A172 (cell line): ENCODE results near the gene PHF14. TPM values are rescaled to one million over a fixed set of nuclear protein-coding genes. Genes with fewer than 3 reads are reported as not detected.

Experiments
- DNase-seq: peaks from one replicate; pipeline ENCODE4 v3.0.0-alpha.2; 2015; ENCODE audit warnings: low spot score
- total RNA-seq: library from RNA; depleted of rRNA; stranded (reverse); fragments of >200 nt; shearing (Covaris generic); gene quantifications from 2 replicates; pipeline ENCODE4 v1.2.3, GENCODE V29; 2014

PHF14 gene
- total RNA-seq, 1 experiment from 2014 or later: 73.8 TPM

GRCh38 chr7:11172835-11173234 lies 199.2 kb downstream of the PHF14 start:
- DNase-seq: no peak

- DNase-seq: no peak
These were observed 201.7 kb downstream of the PHF14 start for GRCh38 chr7:11175371-11175770.

GRCh38 chr7:11175887-11176286 lies 202.2 kb downstream of the PHF14 start:
- DNase-seq: no peak

- DNase-seq: no peak
These were observed 203.4 kb downstream of the PHF14 start for GRCh38 chr7:11176985-11177555.

- no peak for DNase-seq
These were observed 204.1 kb downstream of the PHF14 start for GRCh38 chr7:11177793-11178192.

- DNase-seq: no peak
These were observed 207.9 kb downstream of the PHF14 start for GRCh38 chr7:11181590-11181989.

GRCh38 chr7:11182736-11183135 lies 209.1 kb downstream of the PHF14 start:
- DNase-seq: no peak

- DNase-seq: no peak
These were observed 211.6 kb downstream of the PHF14 start for GRCh38 chr7:11185179-11185815.

- DNase-seq: no peak
These were observed 215.0 kb downstream of the PHF14 start for GRCh38 chr7:11188529-11189310.

- no peak for DNase-seq
These were observed 217.4 kb downstream of the PHF14 start for GRCh38 chr7:11191081-11191480.

GRCh38 chr7:11191574-11192220 lies 218.0 kb downstream of the PHF14 start:
- no peak for DNase-seq

- no peak for DNase-seq
These were observed 218.8 kb downstream of the PHF14 start for GRCh38 chr7:11192506-11192905.

- DNase-seq: no peak
These were observed 219.6 kb downstream of the PHF14 start for GRCh38 chr7:11193131-11193867.

GRCh38 chr7:11193888-11194287 lies 220.2 kb downstream of the PHF14 start:
- DNase-seq: no peak

- DNase-seq: no peak
These were observed 220.8 kb downstream of the PHF14 start for GRCh38 chr7:11194492-11194891.

- no peak for DNase-seq
These were observed 221.8 kb downstream of the PHF14 start for GRCh38 chr7:11195502-11195901.

- DNase-seq: no peak
These were observed 222.5 kb downstream of the PHF14 start for GRCh38 chr7:11196143-11196542.

- DNase-seq: no peak
These were observed 229.6 kb downstream of the PHF14 start for GRCh38 chr7:11203224-11203623.

- DNase-seq: no peak
These were observed 230.0 kb downstream of the PHF14 start for GRCh38 chr7:11203683-11204082.

- peak; percentile 46 for DNase-seq
These were observed 232.7 kb downstream of the PHF14 start for GRCh38 chr7:11206177-11206899.

GRCh38 chr7:11207565-11207964 lies 233.9 kb downstream of the PHF14 start:
- DNase-seq: no peak
